HG02798 (cell line): ENCODE results near the gene OSGIN1.

Experiments
- ATAC-seq: cut with Tn5 transposase; IDR thresholded peaks from one replicate; pipeline ENCODE4 v1.9.1; 2021; ENCODE audit warnings: mild to moderate bottlenecking; ENCODE audit not compliant: unreplicated experiment, poor library complexity

Gene OSGIN1

DNA sequence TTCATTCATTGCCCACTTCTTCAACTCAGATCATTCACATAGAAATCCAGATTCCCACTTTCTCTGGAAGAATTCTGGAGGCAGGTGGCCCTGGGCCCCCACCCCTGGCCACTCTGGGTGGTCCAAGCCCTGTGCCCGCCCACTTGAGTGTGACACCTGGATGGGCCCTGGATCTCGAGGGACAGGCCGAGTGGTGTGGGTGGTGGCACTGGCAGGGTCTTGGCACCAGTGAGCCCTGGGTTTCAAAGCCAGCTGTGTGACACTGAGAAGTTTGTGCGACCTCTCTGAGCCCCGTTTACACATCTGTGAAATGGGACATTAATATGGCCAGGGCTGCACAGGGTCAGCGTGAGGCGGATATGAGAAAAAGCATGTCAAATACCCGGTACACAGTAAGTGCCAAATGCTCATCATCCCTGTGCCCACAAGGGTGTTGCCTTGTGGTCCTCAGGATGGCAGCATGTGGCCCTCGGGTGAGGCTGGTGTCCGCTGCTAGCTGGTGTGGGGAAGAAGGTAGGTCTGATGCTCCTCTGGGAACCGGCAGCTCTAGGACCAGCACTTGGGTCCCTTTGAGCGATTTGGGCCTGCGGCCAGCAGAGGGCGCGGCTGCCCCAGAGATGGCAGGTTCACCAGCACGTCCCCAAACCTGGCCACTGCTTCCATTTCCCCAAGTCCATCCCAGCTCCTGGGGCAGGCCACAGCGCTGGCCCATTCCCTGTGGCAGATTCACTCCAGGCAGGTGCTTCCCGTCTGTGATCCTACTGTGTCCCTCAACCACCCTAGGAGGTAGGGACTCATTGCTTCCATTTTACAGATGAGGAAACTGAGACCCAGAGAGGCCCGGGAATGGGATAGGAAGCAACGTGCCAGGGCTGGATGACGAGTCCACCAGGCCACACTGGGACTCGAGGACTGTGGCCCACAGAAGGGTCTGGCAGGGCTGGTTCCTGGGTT, 3.6 kb downstream of the OSGIN1 start:
- ATAC-seq = peak; percentile 54

DNA sequence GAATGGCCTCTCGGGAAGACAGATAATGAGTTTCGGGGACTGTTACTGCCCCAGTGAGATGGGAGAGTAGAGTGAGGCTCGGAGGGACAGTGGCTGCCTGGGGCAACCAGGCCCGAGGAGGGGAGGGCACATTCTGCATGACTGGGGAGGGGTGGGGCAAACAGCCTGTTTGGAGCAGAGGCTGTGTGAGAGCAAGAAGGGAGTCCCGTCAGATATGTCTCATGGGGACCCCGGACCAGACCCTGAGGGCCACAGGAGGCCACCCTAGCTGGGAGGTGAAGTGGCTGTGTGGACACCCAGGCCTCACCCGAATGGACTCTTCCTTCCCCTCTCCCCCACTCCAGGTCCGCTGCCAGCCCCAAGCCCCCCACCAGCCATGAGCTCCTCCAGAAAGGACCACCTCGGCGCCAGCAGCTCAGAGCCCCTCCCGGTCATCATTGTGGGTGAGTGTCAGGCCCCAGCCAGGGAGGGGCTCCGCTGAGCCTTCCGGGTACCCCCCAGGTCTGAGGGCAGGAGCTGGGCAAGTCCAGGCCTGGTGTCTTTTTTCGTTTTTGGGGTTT, 4.3 kb downstream of the OSGIN1 start:
- no peak for ATAC-seq

DNA sequence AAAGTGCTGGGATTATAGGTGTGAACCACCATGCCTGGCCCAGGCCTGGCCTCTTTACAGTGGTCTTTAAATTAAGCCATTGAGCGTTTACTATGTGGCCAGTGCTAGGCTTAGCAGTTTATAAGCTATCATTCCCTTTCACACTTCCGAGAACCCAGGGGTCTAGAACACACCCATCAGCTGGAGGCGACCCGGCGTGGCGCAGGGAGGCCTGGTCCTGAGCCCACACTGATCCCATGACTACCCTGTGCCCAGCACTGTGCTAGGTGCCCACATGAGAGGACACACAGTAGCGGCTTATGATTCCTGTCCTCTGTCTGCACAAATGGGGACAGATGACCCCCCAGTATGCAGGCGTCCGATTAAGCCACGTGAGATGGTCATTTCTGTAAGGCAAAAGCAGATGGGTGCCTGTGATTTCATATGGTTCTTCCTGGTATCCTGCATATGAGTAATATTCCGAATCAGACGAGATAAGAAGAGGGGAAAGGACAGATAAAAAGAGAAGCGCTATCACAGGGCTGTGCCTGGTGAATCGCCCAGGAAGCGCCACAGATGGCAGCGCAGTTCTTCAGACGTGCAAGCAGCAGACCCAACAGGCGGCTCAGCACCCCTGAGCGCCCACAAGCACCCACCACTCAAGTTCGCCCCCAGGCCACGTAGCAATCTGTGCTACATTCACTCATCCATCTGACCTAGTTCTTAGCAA, 5.3 kb downstream of the OSGIN1 start:
- no peak for ATAC-seq

DNA sequence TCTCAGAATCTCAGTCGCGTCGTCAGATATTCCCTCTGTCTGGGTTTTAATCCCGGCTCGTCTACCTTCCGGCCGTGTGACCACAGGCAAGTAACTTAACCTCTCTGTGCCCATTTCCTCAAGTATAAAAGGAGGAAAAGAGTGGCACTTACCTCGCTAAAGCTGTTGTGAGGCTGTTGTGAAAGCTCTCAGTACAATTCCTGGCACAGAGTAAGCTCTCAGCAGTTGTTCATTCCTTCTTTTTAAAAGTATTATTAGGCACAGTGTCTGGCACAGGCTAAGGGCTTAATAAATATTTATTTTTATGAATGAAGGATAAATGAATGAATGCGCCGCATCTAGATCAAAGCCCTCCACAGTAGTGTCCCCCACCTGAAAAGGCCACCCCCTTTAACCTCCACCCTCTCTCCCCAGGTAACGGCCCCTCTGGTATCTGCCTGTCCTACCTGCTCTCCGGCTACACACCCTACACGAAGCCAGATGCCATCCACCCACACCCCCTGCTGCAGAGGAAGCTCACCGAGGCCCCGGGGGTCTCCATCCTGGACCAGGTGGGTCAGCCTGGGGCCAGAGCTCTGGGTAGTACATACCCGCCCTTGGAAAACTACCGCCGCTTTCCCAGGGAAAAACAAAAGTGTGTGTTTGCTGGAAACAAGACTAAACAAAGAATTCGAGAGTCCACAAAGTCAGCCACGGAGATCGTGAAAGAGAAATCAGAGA, 6.0 kb downstream of the OSGIN1 start:
- ATAC-seq = no peak

DNA sequence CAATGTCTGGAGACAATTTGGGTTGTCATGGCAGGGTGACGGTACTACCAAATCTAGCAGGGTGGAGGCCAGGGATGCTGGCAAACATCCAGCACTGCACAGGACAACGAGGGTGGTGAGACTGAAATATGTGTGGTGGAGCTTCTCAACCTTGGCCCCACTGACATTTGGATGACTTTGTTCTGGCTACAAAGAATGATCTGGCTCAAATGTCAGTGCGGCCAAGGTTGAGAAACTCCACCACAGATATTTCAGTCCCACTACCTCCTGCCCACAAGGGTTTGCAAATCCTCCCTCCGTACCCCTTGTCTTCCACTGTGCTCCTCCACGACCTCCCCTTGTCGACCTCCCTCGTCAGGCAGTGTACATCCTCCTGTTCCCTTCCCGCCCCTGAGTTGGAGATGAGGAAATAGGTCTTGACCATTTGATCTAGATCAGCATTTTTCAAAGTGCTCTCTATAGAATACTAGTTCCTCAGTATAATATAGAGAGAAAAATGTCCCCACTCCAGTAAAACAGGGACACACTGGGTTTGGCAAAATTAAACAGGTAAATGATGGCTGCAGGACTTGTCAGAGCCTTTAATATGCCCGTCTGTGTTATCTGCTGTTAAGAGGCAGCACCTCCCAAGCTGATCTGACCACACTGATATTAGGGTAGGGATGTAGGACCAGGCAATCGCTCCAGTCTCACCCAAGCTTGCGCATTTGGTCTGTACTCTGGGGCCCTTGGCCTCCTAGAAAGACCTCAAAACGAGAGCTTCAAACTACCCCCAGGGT, 6.8 kb downstream of the OSGIN1 start:
- no peak for ATAC-seq

DNA sequence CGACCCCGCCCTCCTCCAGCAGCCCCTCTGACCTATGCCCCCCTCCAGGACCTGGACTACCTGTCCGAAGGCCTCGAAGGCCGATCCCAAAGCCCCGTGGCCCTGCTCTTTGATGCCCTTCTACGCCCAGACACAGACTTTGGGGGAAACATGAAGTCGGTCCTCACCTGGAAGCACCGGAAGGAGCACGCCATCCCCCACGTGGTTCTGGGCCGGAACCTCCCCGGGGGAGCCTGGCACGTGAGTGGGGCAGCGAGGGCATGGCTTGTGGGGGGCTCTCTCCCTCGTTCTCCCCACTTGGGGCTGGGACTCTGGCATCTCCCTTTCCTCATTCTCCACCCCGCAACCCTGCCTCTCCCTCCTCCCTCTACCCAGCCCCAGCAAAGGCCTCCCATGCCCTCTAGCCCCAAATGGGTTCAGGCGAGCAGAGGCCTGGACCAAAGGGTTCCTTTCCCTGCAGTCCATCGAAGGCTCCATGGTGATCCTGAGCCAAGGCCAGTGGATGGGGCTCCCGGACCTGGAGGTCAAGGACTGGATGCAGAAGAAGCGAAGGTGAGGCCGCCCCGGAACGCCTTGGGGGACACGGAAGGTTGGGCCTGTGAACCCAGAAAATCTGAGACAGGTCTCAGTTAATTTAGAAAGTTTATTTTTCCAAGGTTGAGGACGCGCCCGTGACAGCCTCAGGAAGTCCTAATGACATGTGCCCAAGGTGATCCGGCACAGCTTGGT, 7.6 kb downstream of the OSGIN1 start:
- ATAC-seq = no peak

DNA sequence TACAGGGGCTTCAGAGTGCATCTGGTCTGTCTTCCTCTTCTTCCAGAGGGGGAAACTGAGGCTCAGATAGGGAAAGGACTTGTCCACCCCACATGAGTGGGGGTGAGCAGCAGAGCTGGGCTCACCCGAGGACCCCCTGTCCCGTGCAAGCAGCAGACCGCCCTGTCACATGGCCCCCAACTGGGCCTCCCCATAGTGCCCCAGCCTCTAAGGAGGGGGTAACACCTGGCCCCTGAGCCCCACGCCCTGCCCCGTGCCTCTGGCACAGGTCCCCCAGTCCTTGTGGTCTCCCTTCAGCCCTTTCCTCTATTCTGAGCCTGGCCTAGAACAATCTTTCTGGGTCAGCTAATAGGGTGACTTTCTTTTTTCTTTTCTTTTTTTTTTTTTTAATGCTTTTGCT, 8.6 kb downstream of the OSGIN1 start:
- no peak for ATAC-seq

DNA sequence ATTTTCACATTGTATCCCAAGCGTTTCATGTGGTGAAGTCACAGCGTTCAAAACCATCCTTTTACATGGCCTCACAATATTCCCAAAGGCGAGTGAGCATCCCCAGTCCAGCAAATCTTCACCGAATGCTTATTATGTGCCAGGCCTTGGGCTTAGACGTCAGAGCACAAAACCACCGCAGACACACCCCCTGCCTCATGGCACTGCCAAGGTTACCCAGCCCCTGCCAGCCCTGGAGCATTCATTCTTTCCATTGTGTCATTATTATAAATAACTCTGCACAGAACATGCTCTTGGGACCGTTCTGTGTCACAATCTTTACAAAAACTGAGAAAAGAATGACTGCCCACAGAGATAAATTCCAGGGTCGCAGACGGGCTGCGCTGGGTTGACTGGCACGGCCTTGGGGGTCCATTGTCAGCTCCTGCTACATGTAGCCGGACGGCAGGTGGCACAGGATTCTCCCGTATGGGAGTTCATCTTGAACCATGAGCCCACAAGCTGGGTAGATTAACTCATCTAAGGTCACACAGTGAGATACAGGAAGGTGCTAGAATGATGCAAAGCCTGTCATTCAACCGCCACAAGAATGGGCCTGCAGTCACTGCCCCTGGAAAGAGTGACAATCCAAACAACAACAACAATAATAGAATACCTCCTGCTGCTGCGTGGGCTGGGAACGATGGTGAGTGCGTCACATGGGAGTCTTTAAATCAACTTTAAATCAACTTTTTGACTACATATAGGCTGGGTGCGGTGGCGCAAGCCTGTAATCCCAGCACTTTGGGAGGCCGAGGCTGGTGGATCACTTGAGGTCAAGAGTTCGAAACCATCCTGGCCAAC, 10.5 kb downstream of the OSGIN1 start:
- ATAC-seq = no peak

DNA sequence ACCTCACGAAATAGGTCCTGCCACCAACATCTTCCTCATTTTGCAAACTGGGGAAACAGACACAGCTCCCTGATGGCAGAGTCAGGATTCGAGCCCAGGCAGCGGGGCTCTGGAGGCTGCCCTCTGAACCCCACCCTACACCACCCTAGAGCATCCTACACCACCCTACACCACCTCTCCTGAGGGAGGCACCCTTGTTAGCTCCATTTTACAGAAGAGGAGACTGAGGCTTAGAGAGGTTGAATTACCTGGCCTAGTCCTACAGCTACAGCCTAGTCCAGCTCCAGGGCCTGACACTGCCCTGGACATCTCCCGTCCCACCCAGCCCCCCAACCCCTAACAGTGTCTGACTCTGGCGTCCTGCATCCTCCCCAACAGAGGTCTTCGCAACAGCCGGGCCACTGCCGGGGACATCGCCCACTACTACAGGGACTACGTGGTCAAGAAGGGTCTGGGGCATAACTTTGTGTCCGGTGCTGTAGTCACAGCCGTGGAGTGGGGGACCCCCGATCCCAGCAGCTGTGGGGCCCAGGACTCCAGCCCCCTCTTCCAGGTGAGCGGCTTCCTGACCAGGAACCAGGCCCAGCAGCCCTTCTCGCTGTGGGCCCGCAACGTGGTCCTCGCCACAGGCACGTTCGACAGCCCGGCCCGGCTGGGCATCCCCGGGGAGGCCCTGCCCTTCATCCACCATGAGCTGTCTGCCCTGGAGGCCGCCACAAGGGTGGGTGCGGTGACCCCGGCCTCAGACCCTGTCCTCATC, 11.8 kb downstream of the OSGIN1 start:
- ATAC-seq = no peak

DNA sequence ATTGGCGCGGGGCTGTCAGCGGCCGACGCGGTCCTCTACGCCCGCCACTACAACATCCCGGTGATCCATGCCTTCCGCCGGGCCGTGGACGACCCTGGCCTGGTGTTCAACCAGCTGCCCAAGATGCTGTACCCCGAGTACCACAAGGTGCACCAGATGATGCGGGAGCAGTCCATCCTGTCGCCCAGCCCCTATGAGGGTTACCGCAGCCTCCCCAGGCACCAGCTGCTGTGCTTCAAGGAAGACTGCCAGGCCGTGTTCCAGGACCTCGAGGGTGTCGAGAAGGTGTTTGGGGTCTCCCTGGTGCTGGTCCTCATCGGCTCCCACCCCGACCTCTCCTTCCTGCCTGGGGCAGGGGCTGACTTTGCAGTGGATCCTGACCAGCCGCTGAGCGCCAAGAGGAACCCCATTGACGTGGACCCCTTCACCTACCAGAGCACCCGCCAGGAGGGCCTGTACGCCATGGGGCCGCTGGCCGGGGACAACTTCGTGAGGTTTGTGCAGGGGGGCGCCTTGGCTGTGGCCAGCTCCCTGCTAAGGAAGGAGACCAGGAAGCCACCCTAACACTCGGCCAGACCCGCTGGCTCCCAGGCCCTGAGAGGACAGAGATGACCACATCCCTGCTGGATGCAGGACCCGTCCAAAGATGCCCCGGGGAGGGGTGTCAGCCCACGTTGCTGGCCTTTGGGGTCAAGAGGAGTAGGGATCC, 12.6 kb downstream of the OSGIN1 start:
- ATAC-seq = no peak

DNA sequence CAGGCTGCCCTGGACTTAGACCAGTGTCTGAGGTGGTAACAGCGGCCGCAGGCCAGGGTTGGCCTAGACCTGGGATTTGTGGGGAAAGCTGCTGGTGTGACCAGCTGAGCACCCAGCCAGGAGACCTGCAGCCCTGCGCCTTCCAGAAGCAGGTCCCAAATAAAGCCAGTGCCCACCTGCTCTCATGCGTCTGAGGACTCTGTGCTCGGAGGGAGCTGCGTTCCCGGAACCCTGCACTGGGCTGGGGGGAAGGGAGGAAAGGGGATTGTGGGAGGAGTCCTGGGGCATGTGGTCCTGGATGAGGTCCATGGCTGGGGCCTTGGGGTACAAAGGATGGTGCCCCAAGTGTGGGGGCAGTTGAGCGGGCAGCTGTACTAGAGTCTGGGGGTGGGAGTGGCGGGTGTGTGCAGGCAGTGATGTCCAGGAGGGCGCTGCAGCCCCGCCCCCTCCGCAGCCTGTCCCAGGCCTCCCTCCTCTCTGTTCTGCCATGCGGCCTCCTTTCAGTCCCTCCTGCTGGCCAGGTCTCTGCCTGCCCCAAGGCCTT, 13.2 kb downstream of the OSGIN1 start:
- ATAC-seq = no peak

DNA sequence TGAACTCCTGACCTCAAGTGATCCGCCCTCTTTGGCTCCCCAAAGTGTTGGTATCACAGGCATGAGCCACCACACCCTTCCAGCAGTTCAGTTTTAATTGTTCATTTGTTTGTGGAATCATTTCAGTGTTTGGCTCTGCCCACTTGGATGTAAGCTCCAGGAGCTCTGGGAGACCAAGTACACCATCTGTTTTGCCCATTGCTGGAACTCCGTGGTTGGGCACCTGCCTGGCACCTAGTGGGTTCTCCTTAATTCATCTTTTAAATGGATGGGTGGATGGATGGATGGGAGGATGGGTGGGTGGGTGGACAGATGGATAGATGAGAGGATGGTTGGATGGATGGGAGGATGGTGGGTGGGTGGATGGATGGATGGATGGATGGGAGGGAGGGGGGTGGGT, 14.1 kb downstream of the OSGIN1 start:
- no peak for ATAC-seq

DNA sequence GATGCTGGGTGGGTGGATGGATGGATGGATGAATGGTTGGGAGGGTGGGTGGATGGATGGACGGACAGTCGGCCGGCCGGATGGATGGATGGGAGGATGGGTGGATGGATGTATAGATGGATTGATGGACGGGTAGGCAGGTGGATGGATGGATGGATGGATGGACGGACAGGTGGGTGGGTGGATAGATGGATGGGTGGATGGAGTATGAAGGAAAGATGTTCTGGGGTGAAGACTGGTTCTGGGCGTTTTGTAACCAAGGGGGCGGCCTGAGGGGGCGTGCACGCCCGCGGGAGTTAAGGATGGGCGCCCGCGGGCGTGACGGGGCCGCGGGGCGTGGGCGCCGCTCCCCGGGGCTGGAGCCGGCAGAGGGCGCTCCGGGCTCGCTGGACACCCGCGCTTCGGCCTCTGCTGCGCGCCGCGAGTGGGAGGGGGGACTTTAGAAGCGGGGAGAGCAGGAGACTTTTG, 14.8 kb downstream of the OSGIN1 start, which contains the start of gene NECAB2:
TSS of gene NECAB2 (plus strand) at position 407 of the 468 bp plus-strand sequence. CDS start 405 bp downstream, outside the sequence.
- no peak for ATAC-seq

DNA sequence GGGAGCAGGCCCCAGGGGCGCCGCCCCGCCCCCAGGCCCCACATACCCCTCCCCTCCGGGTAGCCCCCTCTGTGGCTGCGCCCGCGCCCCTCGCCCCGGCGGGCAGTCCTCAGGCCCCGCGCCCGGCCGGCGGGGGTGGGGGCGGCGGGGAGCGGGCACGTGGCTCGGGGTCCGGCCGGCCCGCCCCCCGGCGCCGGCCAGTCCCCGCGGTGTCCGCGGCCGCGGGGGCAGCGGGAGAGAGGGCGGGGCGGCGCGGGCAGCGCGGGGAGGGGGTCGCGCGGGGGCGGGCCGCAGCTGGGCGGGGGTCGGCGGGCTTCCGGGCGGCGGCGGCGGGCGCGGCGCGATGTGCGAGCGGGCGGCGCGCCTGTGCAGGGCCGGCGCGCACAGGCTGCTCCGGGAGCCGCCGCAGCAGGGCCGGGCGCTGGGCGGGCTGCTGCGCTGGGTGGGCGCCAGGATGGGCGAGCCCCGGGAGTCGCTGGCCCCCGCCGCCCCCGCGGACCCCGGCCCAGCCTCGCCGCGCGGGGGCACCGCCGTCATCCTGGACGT, 15.3 kb downstream of the OSGIN1 start:
- no peak for ATAC-seq

DNA sequence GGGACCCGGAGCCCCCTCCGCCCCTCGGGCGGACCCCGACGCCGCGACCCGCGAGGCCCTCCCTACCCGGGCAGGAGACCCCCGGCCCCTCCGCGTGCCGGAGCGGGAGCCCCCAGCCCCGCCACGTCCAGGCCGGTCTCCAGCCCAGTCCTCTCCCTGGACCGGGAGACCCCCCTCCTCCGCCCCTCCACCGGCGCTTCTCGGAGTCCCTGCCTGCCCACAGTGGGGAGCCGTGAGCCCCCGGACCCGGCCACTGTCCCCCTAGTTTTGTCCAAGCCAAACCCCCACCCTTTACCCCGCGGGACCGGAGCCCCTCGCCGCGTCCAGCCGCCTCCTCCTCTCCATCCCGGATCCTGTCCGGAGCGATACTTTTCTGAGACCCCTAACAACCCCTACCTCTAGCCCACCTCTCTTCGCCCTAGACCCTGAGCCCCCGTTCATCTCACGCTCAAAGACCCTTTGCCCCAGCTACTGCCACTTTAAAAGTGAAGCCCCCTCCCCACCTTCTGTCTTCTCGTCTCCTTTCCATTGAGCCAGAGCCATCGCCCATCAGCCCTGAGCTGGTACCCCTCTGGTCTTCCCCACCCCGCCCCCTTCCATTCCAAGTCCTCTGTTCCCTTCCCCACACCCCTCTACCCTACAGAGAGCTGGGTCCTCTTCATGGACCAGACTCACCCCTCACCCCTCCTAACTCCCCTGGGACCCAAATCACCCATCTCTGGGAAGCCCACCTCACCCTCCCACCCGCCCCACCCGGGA, 16.0 kb downstream of the OSGIN1 start:
- no peak for ATAC-seq
